Measurements from ENCODE around the gene ITIH5. TPM values are rescaled to one million over a fixed set of nuclear protein-coding genes. Genes with fewer than 3 reads are reported as not detected.
"Not testable (repeated sequence)": the region's sequence is repeated elsewhere in the genome, so short reads cannot be mapped to it uniquely, and the experiment has no call there.

Gene ITIH5
- polyA plus RNA-seq (0.28 TPM in 1 of 2 replicates, not detected in the other), polyA minus RNA-seq (0.23 and 0.24 TPM in 2 replicates)

DNA sequence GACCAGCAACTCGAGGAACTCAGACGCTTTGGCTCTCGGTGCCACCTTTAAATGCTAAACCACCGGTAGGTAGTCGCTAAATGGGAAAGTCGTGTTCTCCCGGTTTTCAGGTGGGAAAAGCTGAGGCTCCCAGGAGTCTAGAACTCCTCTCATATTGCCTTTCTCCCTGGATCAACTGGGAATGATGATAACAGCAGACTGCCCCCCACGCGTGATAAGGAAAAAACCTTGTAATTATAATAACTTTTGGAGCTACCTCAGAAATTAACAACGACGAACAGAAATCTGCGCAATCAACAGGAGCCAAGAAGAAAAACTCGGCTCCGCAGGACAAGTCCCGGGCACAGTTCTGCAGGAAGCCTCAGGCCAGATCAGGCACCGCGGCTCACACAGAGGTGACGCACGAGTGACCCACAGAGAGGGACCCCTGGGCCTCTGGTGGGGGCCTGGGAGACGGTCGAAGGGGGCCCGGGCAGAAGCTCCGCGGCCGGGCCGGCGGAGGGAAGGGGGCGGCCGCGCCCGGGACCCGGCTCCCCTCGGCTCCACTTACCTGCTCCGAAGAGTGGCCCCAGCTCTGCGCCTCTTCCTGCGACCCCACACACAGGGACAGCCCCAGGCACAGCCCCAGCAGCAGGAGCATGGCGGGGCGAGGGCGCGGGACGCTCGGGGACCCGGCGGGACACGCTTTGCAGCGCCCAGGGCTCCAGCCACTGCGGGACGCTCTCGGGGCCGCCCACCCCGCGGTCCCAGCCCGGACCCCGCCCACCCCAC lies at the start of gene ITIH5:
Gene ITIH5 (minus strand): TSS at position 714 of the 771 bp plus-strand sequence. CDS start 74 bp downstream, at position 640.
- H2AFZ ChIP-seq (ENCODE audit: low read depth, low read length): no peak within 1 kb of the TSS
- H3K27me3 ChIP-seq (ENCODE audit: insufficient read depth, low read depth, low read length): peaks cover 59% of the 10 kb centered on the region
- H3K79me2 ChIP-seq (replicated peaks; ENCODE audit: insufficient read depth, low read length): no peaks in the 10 kb centered on the region
- no peaks in the 10 kb centered on the region for H3K36me3 ChIP-seq (ENCODE audit: insufficient read depth, low read length)
- H3K4me3 ChIP-seq (ENCODE audit: low read length): peak within 1 kb of the TSS; percentile 65
- H3K4me2 ChIP-seq (ENCODE audit: low read length): peak within 1 kb of the TSS; percentile 3
- TF ChIP-seq EP300 (conservative IDR thresholded peaks at IDR 0.05; ENCODE audit: poor library complexity, severe bottlenecking) (no peak), EZH2 (IDR thresholded peaks at IDR 0.05; ENCODE audit: borderline replicate concordance, insufficient read depth, low read length, poor library complexity, severe bottlenecking) (no peak), POLR2AphosphoS5 (IDR thresholded peaks at IDR 0.05) (no peak), TAF1 (IDR thresholded peaks at IDR 0.05; ENCODE audit: low read depth) (no peak), SMC3 (conservative IDR thresholded peaks at IDR 0.05; ENCODE audit: poor library complexity) (no peak), MXI1 (conservative IDR thresholded peaks at IDR 0.05; ENCODE audit: poor library complexity, severe bottlenecking) (no peak), RAD21 (conservative IDR thresholded peaks at IDR 0.05) (no peak)
- TF ChIP-seq, protein P1, sequence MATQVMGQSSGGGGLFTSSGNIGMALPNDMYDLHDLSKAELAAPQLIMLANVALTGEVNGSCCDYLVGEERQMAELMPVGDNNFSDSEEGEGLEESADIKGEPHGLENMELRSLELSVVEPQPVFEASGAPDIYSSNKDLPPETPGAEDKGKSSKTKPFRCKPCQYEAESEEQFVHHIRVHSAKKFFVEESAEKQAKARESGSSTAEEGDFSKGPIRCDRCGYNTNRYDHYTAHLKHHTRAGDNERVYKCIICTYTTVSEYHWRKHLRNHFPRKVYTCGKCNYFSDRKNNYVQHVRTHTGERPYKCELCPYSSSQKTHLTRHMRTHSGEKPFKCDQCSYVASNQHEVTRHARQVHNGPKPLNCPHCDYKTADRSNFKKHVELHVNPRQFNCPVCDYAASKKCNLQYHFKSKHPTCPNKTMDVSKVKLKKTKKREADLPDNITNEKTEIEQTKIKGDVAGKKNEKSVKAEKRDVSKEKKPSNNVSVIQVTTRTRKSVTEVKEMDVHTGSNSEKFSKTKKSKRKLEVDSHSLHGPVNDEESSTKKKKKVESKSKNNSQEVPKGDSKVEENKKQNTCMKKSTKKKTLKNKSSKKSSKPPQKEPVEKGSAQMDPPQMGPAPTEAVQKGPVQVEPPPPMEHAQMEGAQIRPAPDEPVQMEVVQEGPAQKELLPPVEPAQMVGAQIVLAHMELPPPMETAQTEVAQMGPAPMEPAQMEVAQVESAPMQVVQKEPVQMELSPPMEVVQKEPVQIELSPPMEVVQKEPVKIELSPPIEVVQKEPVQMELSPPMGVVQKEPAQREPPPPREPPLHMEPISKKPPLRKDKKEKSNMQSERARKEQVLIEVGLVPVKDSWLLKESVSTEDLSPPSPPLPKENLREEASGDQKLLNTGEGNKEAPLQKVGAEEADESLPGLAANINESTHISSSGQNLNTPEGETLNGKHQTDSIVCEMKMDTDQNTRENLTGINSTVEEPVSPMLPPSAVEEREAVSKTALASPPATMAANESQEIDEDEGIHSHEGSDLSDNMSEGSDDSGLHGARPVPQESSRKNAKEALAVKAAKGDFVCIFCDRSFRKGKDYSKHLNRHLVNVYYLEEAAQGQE (IDR thresholded peaks at IDR 0.05; ENCODE audit: borderline replicate concordance): no peak
- TF ChIP-seq, protein P2, sequence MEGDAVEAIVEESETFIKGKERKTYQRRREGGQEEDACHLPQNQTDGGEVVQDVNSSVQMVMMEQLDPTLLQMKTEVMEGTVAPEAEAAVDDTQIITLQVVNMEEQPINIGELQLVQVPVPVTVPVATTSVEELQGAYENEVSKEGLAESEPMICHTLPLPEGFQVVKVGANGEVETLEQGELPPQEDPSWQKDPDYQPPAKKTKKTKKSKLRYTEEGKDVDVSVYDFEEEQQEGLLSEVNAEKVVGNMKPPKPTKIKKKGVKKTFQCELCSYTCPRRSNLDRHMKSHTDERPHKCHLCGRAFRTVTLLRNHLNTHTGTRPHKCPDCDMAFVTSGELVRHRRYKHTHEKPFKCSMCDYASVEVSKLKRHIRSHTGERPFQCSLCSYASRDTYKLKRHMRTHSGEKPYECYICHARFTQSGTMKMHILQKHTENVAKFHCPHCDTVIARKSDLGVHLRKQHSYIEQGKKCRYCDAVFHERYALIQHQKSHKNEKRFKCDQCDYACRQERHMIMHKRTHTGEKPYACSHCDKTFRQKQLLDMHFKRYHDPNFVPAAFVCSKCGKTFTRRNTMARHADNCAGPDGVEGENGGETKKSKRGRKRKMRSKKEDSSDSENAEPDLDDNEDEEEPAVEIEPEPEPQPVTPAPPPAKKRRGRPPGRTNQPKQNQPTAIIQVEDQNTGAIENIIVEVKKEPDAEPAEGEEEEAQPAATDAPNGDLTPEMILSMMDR (IDR thresholded peaks at IDR 0.05; ENCODE audit: poor library complexity, severe bottlenecking): no peak
- H3F3A ChIP-seq (ENCODE audit: insufficient read depth, low read length, poor library complexity, severe bottlenecking): no peaks in the 10 kb centered on the region
- H3K9me2 ChIP-seq (ENCODE audit: insufficient read depth, low read length): no peaks in the 10 kb centered on the region
- no peaks in the 10 kb centered on the region for H3K9me3 ChIP-seq (ENCODE audit: low read length)
- peak within 1 kb of the TSS; percentile 9 for H3K9ac ChIP-seq (ENCODE audit: low read length)
- H4K20me1 ChIP-seq (ENCODE audit: insufficient read depth): no peaks in the 10 kb centered on the region
- H3K27ac ChIP-seq (ENCODE audit: low read length): no peak within 1 kb of the TSS

DNA sequence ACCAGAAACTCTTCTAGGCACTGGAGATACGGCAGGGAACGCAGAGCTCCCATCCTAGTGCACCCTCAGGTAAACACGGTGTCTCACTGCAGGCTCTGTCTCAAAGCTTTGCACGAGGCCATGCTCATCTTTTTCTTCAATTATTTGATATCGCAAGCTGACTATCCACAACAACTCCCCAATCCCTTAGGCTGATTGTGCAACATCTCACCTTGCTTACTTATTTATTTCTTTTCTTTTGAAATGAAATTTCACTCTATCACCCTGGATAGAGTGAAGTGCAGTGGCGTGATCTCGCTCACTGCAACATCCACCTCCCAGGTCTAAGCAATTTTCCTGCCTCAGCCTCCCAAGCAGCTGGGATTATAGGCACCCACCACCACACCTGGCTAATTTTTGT lies 48.7 kb upstream of the ITIH5 start:
- H3K4me2 ChIP-seq (ENCODE audit: low read length): no peak overlapping the region
- H3K36me3 ChIP-seq (ENCODE audit: insufficient read depth, low read length): no peaks in the 10 kb centered on the region
- H3K9me3 ChIP-seq (ENCODE audit: low read length): no peaks in the 10 kb centered on the region
- H3K27me3 ChIP-seq (ENCODE audit: insufficient read depth, low read depth, low read length): no peaks in the 10 kb centered on the region
- no peak overlapping the region for H3K4me3 ChIP-seq (ENCODE audit: low read length)
- H2AFZ ChIP-seq (ENCODE audit: low read depth, low read length): no peak overlapping the region
- no peaks in the 10 kb centered on the region for H4K20me1 ChIP-seq (ENCODE audit: insufficient read depth)
- H3K27ac ChIP-seq (ENCODE audit: low read length): no peak overlapping the region
- no peaks in the 10 kb centered on the region for H3F3A ChIP-seq (ENCODE audit: insufficient read depth, low read length, poor library complexity, severe bottlenecking)
- H3K79me2 ChIP-seq (replicated peaks; ENCODE audit: insufficient read depth, low read length): no peaks in the 10 kb centered on the region
- no peak overlapping the region for H3K9ac ChIP-seq (ENCODE audit: low read length)
- TF ChIP-seq RAD21 (conservative IDR thresholded peaks at IDR 0.05) (no peak), MXI1 (conservative IDR thresholded peaks at IDR 0.05; ENCODE audit: poor library complexity, severe bottlenecking) (no peak), EZH2 (IDR thresholded peaks at IDR 0.05; ENCODE audit: borderline replicate concordance, insufficient read depth, low read length, poor library complexity, severe bottlenecking) (no peak), EP300 (conservative IDR thresholded peaks at IDR 0.05; ENCODE audit: poor library complexity, severe bottlenecking) (no peak), POLR2AphosphoS5 (IDR thresholded peaks at IDR 0.05) (no peak)
- TF ChIP-seq, protein P2 (IDR thresholded peaks at IDR 0.05; ENCODE audit: poor library complexity, severe bottlenecking): no peak
- no peaks in the 10 kb centered on the region for H3K9me2 ChIP-seq (ENCODE audit: insufficient read depth, low read length)

DNA sequence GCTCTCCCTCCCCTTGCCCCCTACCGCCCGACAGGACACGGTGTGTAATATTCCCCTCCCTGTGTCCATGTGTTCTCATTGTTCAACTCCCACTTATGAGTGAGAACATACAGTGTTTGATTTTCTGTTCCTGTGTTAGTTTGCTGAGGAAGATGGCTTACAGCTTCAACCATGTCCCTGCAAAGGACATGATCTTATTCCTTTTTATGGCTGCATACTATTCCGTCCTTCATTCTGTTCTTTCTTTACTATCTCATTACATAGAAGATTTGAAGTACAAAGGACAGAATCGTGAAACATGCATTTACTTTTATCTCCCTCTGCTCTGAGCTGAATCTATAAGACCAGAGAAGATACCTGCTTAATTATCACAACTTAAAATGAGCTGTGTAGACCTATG lies 44.3 kb upstream of the ITIH5 start:
- H3K27me3 ChIP-seq (ENCODE audit: insufficient read depth, low read depth, low read length); H3F3A ChIP-seq (ENCODE audit: insufficient read depth, low read length, poor library complexity, severe bottlenecking); H3K4me3 ChIP-seq (ENCODE audit: low read length); H2AFZ ChIP-seq (ENCODE audit: low read depth, low read length); H3K27ac ChIP-seq (ENCODE audit: low read length); H3K36me3 ChIP-seq (ENCODE audit: insufficient read depth, low read length); H3K9me2 ChIP-seq (ENCODE audit: insufficient read depth, low read length); H3K4me2 ChIP-seq (ENCODE audit: low read length); H4K20me1 ChIP-seq (ENCODE audit: insufficient read depth); H3K79me2 ChIP-seq (replicated peaks; ENCODE audit: insufficient read depth, low read length); H3K9me3 ChIP-seq (ENCODE audit: low read length); H3K9ac ChIP-seq (ENCODE audit: low read length): not testable (repeated sequence)
